Activated CD8-positive, alpha-beta T cell treated with anti-CD3 and anti-CD28 coated beads, Interleukin-2, amount 10 ng/mL, durations not matched to agents 7 days and 5 days (primary cell): ENCODE data around the gene SNX33. TPM values are rescaled to one million over a fixed set of nuclear protein-coding genes. Genes with fewer than 3 reads are reported as not detected.
A peak's percentile ranks its signal among the peaks of the same experiment; 100 is the strongest.

Experiments
- ATAC-seq: fragments of 150-1000 bp; cut with Tn5 transposase; one replicate; pipeline ENCODE4 v1.10.0; 2021; ENCODE audit warnings: moderate library complexity
- CTCF ChIA-PET: fragments of 350-600 bp; sonication (Branson Sonifier 250); formaldehyde crosslinking; loops from one replicate; lab custom pipeline; 2021; ENCODE audit warnings: antibody characterized with exemption; lab: Charles Lee
- POLR2A ChIA-PET: fragments of 350-600 bp; sonication (Branson Sonifier 250); formaldehyde crosslinking; loops from one replicate; lab custom pipeline; 2021; ENCODE audit warnings: antibody characterized with exemption; lab: Charles Lee
- DNase-seq: peaks from one replicate; pipeline ENCODE4 v3.0.0-alpha.2; 2020
- H3K27ac Mint-ChIP-seq: one replicate; pipeline ENCODE4 v1.8.0; 2021; ENCODE audit warnings: mild to moderate bottlenecking, mixed read lengths
- H3K27me3 Mint-ChIP-seq: one replicate; pipeline ENCODE4 v1.8.0; 2021; ENCODE audit warnings: low read depth, mixed read lengths
- H3K36me3 Mint-ChIP-seq: one replicate; pipeline ENCODE4 v1.8.0; 2021; ENCODE audit warnings: low read depth, mixed read lengths
- H3K4me1 Mint-ChIP-seq: one replicate; pipeline ENCODE4 v1.8.0; 2021; ENCODE audit warnings: low read depth, mixed read lengths
- H3K4me3 Mint-ChIP-seq: one replicate; pipeline ENCODE4 v1.8.0; 2021; ENCODE audit warnings: mild to moderate bottlenecking, mixed read lengths
- H3K9me3 Mint-ChIP-seq: one replicate; pipeline ENCODE4 v1.8.0; 2022; ENCODE audit warnings: mixed read lengths; ENCODE audit not compliant: insufficient read depth
- total RNA-seq, 2 experiments: library from RNA; stranded (reverse); gene quantifications; one replicate each; pipeline ENCODE4 v1.2.3, GENCODE V29; 2021

SNX33 gene, protein sequence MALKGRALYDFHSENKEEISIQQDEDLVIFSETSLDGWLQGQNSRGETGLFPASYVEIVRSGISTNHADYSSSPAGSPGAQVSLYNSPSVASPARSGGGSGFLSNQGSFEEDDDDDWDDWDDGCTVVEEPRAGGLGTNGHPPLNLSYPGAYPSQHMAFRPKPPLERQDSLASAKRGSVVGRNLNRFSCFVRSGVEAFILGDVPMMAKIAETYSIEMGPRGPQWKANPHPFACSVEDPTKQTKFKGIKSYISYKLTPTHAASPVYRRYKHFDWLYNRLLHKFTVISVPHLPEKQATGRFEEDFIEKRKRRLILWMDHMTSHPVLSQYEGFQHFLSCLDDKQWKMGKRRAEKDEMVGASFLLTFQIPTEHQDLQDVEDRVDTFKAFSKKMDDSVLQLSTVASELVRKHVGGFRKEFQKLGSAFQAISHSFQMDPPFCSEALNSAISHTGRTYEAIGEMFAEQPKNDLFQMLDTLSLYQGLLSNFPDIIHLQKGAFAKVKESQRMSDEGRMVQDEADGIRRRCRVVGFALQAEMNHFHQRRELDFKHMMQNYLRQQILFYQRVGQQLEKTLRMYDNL
- total RNA-seq: under 1 TPM; 0.55 to 0.70 TPM

- POLR2A ChIA-PET: interaction anchor here (1.4 to 2.2 kb wide), 4 partner anchors 22 to 279 kb away, joined by 6 to 12 read pairs (median 6); partner anchors contain the start of genes MAN2C1, SIN3A and SNUPN
- H3K36me3 Mint-ChIP-seq: no peaks in the 10 kb centered on the region
- H3K4me1 Mint-ChIP-seq: peaks cover 29% of the 10 kb centered on the region
- CTCF ChIA-PET: interaction anchor here (0.7 to 3.1 kb wide), 16 partner anchors 8 to 312 kb away, joined by 3 to 21 read pairs (median 5); partner anchors contain the start of genes COMMD4, MAN2C1, SIN3A and SNUPN
- no peaks in the 10 kb centered on the region for H3K9me3 Mint-ChIP-seq
- ATAC-seq: peak; percentile 77
- peak; percentile 63 for DNase-seq
- peak within 1 kb of the TSS; percentile 68 for H3K27ac Mint-ChIP-seq
- peaks cover 17% of the 10 kb centered on the region for H3K27me3 Mint-ChIP-seq
- H3K4me3 Mint-ChIP-seq: peak within 1 kb of the TSS; percentile 78
Observed at GRCh38 chr15:75647370-75648155, at the start of gene SNX33. Gene SNX33, plus strand, starts transcription at chr15:75647912. Its CDS starts 1,191 bp downstream, at chr15:75649103.

- POLR2A ChIA-PET: interaction anchor here (0.8 to 3.0 kb wide), 6 partner anchors 8 to 146 kb away, joined by 3 to 25 read pairs (median 11); partner anchors contain the start of genes IMP3 and SNUPN
- Mint-ChIP-seq H3K36me3 (peaks cover 65% of the 10 kb centered on the region), H3K27ac (peak overlapping the region; percentile 93)
Observed at GRCh38 chr15:75598361-75598760, 49.4 kb upstream of the SNX33 start.

DNA sequence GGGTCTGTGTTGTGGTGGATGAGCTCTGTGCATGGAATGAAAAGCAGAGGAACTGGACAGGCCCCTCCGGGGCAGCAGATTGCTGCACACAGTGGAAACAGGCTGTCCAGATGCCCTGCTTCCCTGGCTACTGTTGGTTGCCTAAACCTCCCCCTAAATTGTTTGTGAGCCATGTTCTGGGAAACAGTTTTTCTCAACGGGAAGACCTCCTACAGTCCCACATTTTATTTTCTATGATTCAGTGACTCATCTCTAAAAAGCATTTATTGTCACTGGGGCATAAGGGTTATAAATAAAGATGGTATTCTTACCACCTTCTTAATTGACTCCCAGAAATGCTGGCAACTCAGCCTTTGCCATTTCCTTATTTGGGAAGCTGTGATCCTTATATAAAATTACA lies 48.3 kb upstream of the SNX33 start:
- POLR2A ChIA-PET: interaction anchor here (3.0 kb wide), 1 partner anchor 41 kb away, joined by 25 read pairs; the partner anchor contains the start of gene IMP3
- no peaks in the 10 kb centered on the region for H3K9me3 Mint-ChIP-seq
- no peak overlapping the region for H3K4me3 Mint-ChIP-seq
- CTCF ChIA-PET: interaction anchor here (1.3 to 3.5 kb wide), 3 partner anchors 41 to 231 kb away, joined by 5 to 63 read pairs (median 17); partner anchors contain the start of genes IMP3, MAN2C1 and SNX33
- peak overlapping the region; percentile 67 for H3K27ac Mint-ChIP-seq
- H3K4me1 Mint-ChIP-seq: peaks cover 43% of the 10 kb centered on the region
- no peak for ATAC-seq
- no peak for DNase-seq
- no peaks in the 10 kb centered on the region for H3K27me3 Mint-ChIP-seq
- peaks cover 67% of the 10 kb centered on the region for H3K36me3 Mint-ChIP-seq

More at GRCh38 chr15:75598361-75598760, 49.4 kb upstream of the SNX33 start:
- Mint-ChIP-seq H3K27me3 (no peaks in the 10 kb centered on the region), H3K4me3 (peak overlapping the region; percentile 22), H3K9me3 (no peaks in the 10 kb centered on the region), H3K4me1 (peaks cover 43% of the 10 kb centered on the region)
- no peak for ATAC-seq
- DNase-seq: no peak
- CTCF ChIA-PET: interaction anchor here (0.7 to 4.6 kb wide), 15 partner anchors 9 to 230 kb away, joined by 3 to 63 read pairs (median 8); partner anchors contain the start of genes IMP3, MAN2C1, PTPN9 and SIN3A

DNA sequence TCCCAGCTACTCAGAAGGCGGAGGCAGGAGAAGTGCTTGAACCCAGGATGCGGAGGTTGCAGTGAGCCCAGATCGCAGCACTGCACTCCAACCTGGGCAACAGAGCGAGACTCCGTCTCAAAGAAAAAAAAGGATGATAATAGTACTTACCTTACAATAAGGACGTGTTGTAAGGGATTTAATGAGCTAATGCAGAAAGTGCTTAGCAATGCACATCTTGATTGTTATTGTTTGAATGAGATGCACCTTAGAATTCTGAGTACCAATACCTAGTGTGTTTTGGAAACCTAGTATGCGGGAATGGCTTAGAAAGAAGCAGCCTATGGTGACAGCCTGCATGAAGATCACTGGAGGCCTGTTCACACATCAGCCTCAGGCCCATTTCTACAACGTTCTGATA lies 41.7 kb upstream of the SNX33 start:
- peaks cover 62% of the 10 kb centered on the region for H3K36me3 Mint-ChIP-seq

GRCh38 chr15:75606711-75607699 lies 40.7 kb upstream of the SNX33 start:
- no peaks in the 10 kb centered on the region for H3K9me3 Mint-ChIP-seq
- peak; percentile 80 for ATAC-seq
- ChIA-PET POLR2A (interaction anchor here (0.6 to 4.0 kb wide), 11 partner anchors 10 to 663 kb away, joined by 3 to 33 read pairs (median 6); partner anchors contain the start of genes IMP3, PTPN9, SIN3A and SNUPN), CTCF (interaction anchor here (0.8 to 2.8 kb wide), 10 partner anchors 10 to 836 kb away, joined by 3 to 25 read pairs (median 6); partner anchors contain the start of genes IMP3 and PTPN9)
- H3K27me3 Mint-ChIP-seq: no peaks in the 10 kb centered on the region
- peak overlapping the region; percentile 96 for H3K27ac Mint-ChIP-seq
- H3K4me1 Mint-ChIP-seq: peaks cover 50% of the 10 kb centered on the region
- H3K4me3 Mint-ChIP-seq: peak overlapping the region; percentile 63
- peak; percentile 74 for DNase-seq
- H3K36me3 Mint-ChIP-seq: peaks cover 56% of the 10 kb centered on the region

More for the DNA sequence above, 41.7 kb upstream of the SNX33 start:
- ATAC-seq: no peak
- Mint-ChIP-seq H3K27ac (peak overlapping the region; percentile 96), H3K4me3 (peak overlapping the region; percentile 63), H3K9me3 (no peaks in the 10 kb centered on the region), H3K27me3 (no peaks in the 10 kb centered on the region), H3K4me1 (peaks cover 50% of the 10 kb centered on the region)
- POLR2A ChIA-PET: interaction anchor here (0.9 to 4.0 kb wide), 8 partner anchors 9 to 155 kb away, joined by 4 to 33 read pairs (median 12); partner anchors contain the start of genes IMP3, PTPN9, SIN3A and SNUPN
- DNase-seq: no peak
- CTCF ChIA-PET: interaction anchor here (0.6 to 2.8 kb wide), 6 partner anchors 9 to 150 kb away, joined by 3 to 25 read pairs (median 4); partner anchors contain the start of gene IMP3

DNA sequence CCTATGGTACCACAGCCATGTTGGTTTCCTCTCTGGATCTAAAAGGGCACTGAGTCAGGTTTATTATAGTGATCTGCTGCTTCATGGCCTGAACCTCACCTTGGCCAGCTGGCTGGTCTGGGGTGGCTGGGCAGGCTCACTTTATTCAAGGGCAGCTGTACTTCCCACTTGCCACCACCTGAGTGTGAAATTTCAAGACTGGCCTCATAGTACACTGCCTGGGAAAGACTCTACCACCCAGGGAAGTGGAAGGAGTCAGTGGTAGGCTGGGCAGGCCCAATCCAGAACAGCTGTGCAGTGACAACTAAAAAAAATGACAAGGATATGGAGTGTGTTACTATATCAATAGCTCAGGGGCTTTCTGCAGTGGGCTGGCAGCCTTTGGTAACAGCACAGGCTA lies 30.9 kb upstream of the SNX33 start:
- peak overlapping the region; percentile 69 for H3K27ac Mint-ChIP-seq
- H3K27me3 Mint-ChIP-seq: no peaks in the 10 kb centered on the region

GRCh38 chr15:75620058-75620820 lies 27.5 kb upstream of the SNX33 start:
- peak overlapping the region; percentile 56 for H3K27ac Mint-ChIP-seq
- H3K9me3 Mint-ChIP-seq: no peaks in the 10 kb centered on the region
- CTCF ChIA-PET: interaction anchor here (0.8 to 2.3 kb wide), 6 partner anchors 13 to 76 kb away, joined by 3 to 10 read pairs (median 6); partner anchors contain the start of genes IMP3 and PTPN9
- peaks cover 42% of the 10 kb centered on the region for H3K36me3 Mint-ChIP-seq
- H3K4me3 Mint-ChIP-seq: no peak overlapping the region
- POLR2A ChIA-PET: interaction anchor here (0.7 to 2.1 kb wide), 7 partner anchors 12 to 168 kb away, joined by 3 to 6 read pairs (median 4); partner anchors contain the start of gene IMP3
- H3K4me1 Mint-ChIP-seq: peaks cover 34% of the 10 kb centered on the region
- ATAC-seq (no peak), DNase-seq (no peak)
- no peaks in the 10 kb centered on the region for H3K27me3 Mint-ChIP-seq

More for the DNA sequence above, 30.9 kb upstream of the SNX33 start:
- POLR2A ChIA-PET: interaction anchor here (1.3 to 1.7 kb wide), 2 partner anchors 9 to 23 kb away, joined by 3 to 6 read pairs; partner anchors contain the start of genes IMP3 and SNUPN
- H3K9me3 Mint-ChIP-seq: no peaks in the 10 kb centered on the region
- DNase-seq: no peak
- peaks cover 61% of the 10 kb centered on the region for H3K36me3 Mint-ChIP-seq
- CTCF ChIA-PET: no interaction called here
- no peak overlapping the region for H3K4me3 Mint-ChIP-seq
- ATAC-seq: no peak
- H3K4me1 Mint-ChIP-seq: peaks cover 20% of the 10 kb centered on the region

- POLR2A ChIA-PET: interaction anchor here (1.0 to 2.1 kb wide), 4 partner anchors 13 to 168 kb away, joined by 3 to 6 read pairs (median 4); partner anchors contain the start of gene IMP3
- H3K27me3 Mint-ChIP-seq: no peaks in the 10 kb centered on the region
- no peak overlapping the region for H3K4me3 Mint-ChIP-seq
- ATAC-seq (no peak), DNase-seq (no peak)
- H3K36me3 Mint-ChIP-seq: peaks cover 38% of the 10 kb centered on the region
- H3K4me1 Mint-ChIP-seq: peaks cover 34% of the 10 kb centered on the region
- H3K27ac Mint-ChIP-seq: peak overlapping the region; percentile 60
- no peaks in the 10 kb centered on the region for H3K9me3 Mint-ChIP-seq
- CTCF ChIA-PET: interaction anchor here (0.8 to 2.3 kb wide), 6 partner anchors 14 to 76 kb away, joined by 3 to 10 read pairs (median 6); partner anchors contain the start of genes IMP3 and PTPN9
Observed at GRCh38 chr15:75620841-75621391, 26.8 kb upstream of the SNX33 start.

DNA sequence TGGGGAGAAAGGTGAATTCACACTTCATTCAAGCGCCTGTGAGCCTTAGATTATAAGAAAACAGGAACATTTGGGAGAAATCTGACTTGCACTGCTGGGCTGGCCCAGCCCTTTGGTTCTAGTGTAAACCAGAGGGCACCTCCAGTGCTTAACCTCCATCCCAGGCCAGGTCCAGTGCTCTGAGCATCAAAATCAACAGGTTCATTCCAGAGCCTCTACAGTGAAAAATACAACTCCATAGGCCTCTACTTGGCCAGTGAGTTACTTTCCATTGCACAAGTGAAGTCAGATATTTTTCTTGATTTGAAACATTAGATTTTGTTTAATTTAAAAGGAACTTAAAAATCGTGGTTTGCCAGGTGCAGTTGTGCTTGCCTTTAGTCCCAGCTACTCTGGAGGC lies 25.2 kb upstream of the SNX33 start:
- no peaks in the 10 kb centered on the region for H3K27me3 Mint-ChIP-seq
- no peaks in the 10 kb centered on the region for H3K9me3 Mint-ChIP-seq
- H3K36me3 Mint-ChIP-seq: peaks cover 27% of the 10 kb centered on the region
- peak overlapping the region; percentile 32 for H3K27ac Mint-ChIP-seq
- POLR2A ChIA-PET: interaction anchor here (0.7 kb wide), 1 partner anchor 419 kb away, joined by 3 read pairs; no protein-coding TSS in a partner anchor
- CTCF ChIA-PET: no interaction called here
- no peak overlapping the region for H3K4me3 Mint-ChIP-seq
- ATAC-seq (no peak), DNase-seq (no peak)
- H3K4me1 Mint-ChIP-seq: peaks cover 48% of the 10 kb centered on the region
